GM19463 (cell line): ENCODE results near the gene TAS2R16.

Experiments
- ATAC-seq: cut with Tn5 transposase; IDR thresholded peaks from one replicate; pipeline ENCODE4 v1.9.1; 2021; ENCODE audit warnings: mild to moderate bottlenecking, moderate library complexity; ENCODE audit not compliant: unreplicated experiment

Gene TAS2R16

GRCh38 chr7:122995600-122995999 is at the start of gene TAS2R16:
TSS of gene TAS2R16 (minus strand) at chr7:122995700. CDS start at chr7:122995634, 66 bp downstream.
- ATAC-seq, result no peak

GRCh38 chr7:123043642-123044041 is 48.1 kb upstream of the TAS2R16 start:
- ATAC-seq, result no peak

- no peak for ATAC-seq
Measured at GRCh38 chr7:123041101-123041500, 45.6 kb upstream of the TAS2R16 start.

- ATAC-seq, result no peak
Measured at GRCh38 chr7:123039269-123039668, 43.8 kb upstream of the TAS2R16 start.

GRCh38 chr7:123034106-123034505 is 38.6 kb upstream of the TAS2R16 start:
- no peak for ATAC-seq

- ATAC-seq, result no peak
Measured at GRCh38 chr7:123030631-123031030, 35.1 kb upstream of the TAS2R16 start.

- ATAC-seq, result no peak
Measured at GRCh38 chr7:123028339-123028738, 32.8 kb upstream of the TAS2R16 start.

- no peak for ATAC-seq
Measured at GRCh38 chr7:123026251-123026650, 30.8 kb upstream of the TAS2R16 start.

- no peak for ATAC-seq
Measured at GRCh38 chr7:123024989-123025758, 29.7 kb upstream of the TAS2R16 start.

- ATAC-seq, result no peak
Measured at GRCh38 chr7:123023126-123023525, 27.6 kb upstream of the TAS2R16 start.

GRCh38 chr7:123022576-123022975 is 27.1 kb upstream of the TAS2R16 start:
- ATAC-seq, result no peak

GRCh38 chr7:123012435-123012834 is 16.9 kb upstream of the TAS2R16 start:
- no peak for ATAC-seq

- ATAC-seq, result no peak
Measured at GRCh38 chr7:123011766-123012369, 16.4 kb upstream of the TAS2R16 start.

- ATAC-seq, result no peak
Measured at GRCh38 chr7:123004931-123005330, 9.4 kb upstream of the TAS2R16 start.

GRCh38 chr7:123003539-123004126 is 8.1 kb upstream of the TAS2R16 start:
- ATAC-seq, result no peak

GRCh38 chr7:122989577-122989976 is 5.9 kb downstream of the TAS2R16 start:
- ATAC-seq, result no peak

GRCh38 chr7:122989041-122989440 is 6.5 kb downstream of the TAS2R16 start:
- ATAC-seq, result no peak

- ATAC-seq, result no peak
Measured at GRCh38 chr7:122988333-122988732, 7.2 kb downstream of the TAS2R16 start.

- ATAC-seq, result no peak
Measured at GRCh38 chr7:122987463-122987862, 8.0 kb downstream of the TAS2R16 start.

- no peak for ATAC-seq
Measured at GRCh38 chr7:122984021-122984420, 11.5 kb downstream of the TAS2R16 start.

GRCh38 chr7:122983261-122983660 is 12.2 kb downstream of the TAS2R16 start:
- ATAC-seq, result no peak

- ATAC-seq, result peak; percentile 40
Measured at GRCh38 chr7:122975341-122975740, 20.2 kb downstream of the TAS2R16 start.
